Colonic mucosa (tissue), 4 donors: ENCODE results near the gene RTP2. TPM values are rescaled to one million over a fixed set of nuclear protein-coding genes. Genes with fewer than 3 reads are reported as not detected.
A peak's percentile ranks its signal among the peaks of the same experiment; 100 is the strongest.

Experiments used
- DNase-seq: peaks from one replicate; pipeline ENCODE4 v3.0.0-alpha.2; 2020
- H3K27ac ChIP-seq: fragments of 200-600 bp; one replicate; pipeline ENCODE4 v1.8.0; 2021
- H3K27me3 ChIP-seq: fragments of 200-600 bp; one replicate; pipeline ENCODE4 v1.8.0; 2021
- H3K36me3 ChIP-seq: fragments of 200-600 bp; one replicate; pipeline ENCODE4 v1.8.0; 2021
- H3K4me1 ChIP-seq: fragments of 200-600 bp; one replicate; pipeline ENCODE4 v1.8.0; 2021; ENCODE audit warnings: mild to moderate bottlenecking
- H3K4me3 ChIP-seq: fragments of 200-600 bp; one replicate; pipeline ENCODE4 v1.8.0; 2021
- H3K9ac ChIP-seq, 2 donors: one replicate each; pipeline ENCODE4 v1.7.0; 2013; ENCODE audit warnings: control low read depth in 2 of 2, low read depth in 2 of 2, low read length in 2 of 2
- H3K9me3 ChIP-seq: fragments of 200-600 bp; one replicate; pipeline ENCODE4 v1.8.0; 2021
- intact Hi-C: fragments of 100-400 bp; cut with DNase I; formaldehyde crosslinking; loops from one replicate; pipeline ENCODE4 v1.14.1; 2022
- total RNA-seq, 2 donors: library from RNA; stranded (reverse); fragmentation: NEBNext Ultra II Directional in 1 of 2; extraction: Animal tissue kit (Norgen Biotek cat#: 25700) in 1 of 2; gene quantifications; one replicate each; pipeline ENCODE4 v1.2.1, GENCODE V29; 2021
- TF ChIP-seq, protein P1 (sequence below): fragments of 200-600 bp; IDR thresholded peaks from one replicate; pipeline ENCODE4 v1.8.0; 2022; ENCODE audit warnings: antibody characterized with exemption, mild to moderate bottlenecking
- donor health status: healthy.
- donor health status: DM: no; HTN: no; CAD: no.
- donor health status: DM: no; HTN: no; CAD: no.

RTP2 gene
- total RNA-seq: not detected

- TF ChIP-seq, protein P1, sequence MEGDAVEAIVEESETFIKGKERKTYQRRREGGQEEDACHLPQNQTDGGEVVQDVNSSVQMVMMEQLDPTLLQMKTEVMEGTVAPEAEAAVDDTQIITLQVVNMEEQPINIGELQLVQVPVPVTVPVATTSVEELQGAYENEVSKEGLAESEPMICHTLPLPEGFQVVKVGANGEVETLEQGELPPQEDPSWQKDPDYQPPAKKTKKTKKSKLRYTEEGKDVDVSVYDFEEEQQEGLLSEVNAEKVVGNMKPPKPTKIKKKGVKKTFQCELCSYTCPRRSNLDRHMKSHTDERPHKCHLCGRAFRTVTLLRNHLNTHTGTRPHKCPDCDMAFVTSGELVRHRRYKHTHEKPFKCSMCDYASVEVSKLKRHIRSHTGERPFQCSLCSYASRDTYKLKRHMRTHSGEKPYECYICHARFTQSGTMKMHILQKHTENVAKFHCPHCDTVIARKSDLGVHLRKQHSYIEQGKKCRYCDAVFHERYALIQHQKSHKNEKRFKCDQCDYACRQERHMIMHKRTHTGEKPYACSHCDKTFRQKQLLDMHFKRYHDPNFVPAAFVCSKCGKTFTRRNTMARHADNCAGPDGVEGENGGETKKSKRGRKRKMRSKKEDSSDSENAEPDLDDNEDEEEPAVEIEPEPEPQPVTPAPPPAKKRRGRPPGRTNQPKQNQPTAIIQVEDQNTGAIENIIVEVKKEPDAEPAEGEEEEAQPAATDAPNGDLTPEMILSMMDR: no peak
- Histone ChIP-seq H3K9ac (no peak within 1 kb of the TSS), H3K36me3 (no peaks in the 10 kb centered on the region), H3K27me3 (no peaks in the 10 kb centered on the region), H3K4me3 (no peak within 1 kb of the TSS), H3K27ac (no peak within 1 kb of the TSS), H3K9me3 (no peaks in the 10 kb centered on the region), H3K4me1 (no peaks in the 10 kb centered on the region)
- intact Hi-C loops: no loop called here
- DNase-seq: no peak
Measured at GRCh38 chr3:187702507-187703033, at the start of gene RTP2. TSS of gene RTP2 (minus strand) at chr3:187702557. CDS start at chr3:187702128, 429 bp downstream.

GRCh38 chr3:187750513-187751123 is 48.3 kb upstream of the RTP2 start:
- H3K27me3 ChIP-seq: no peaks in the 10 kb centered on the region
- peak overlapping the region; percentile 14 for H3K4me3 ChIP-seq
- peak; percentile 60 for DNase-seq
- no peaks in the 10 kb centered on the region for H3K36me3 ChIP-seq
- H3K9me3 ChIP-seq: no peaks in the 10 kb centered on the region
- peak overlapping the region; percentile 26 to 76 for H3K9ac ChIP-seq
- no peaks in the 10 kb centered on the region for H3K4me1 ChIP-seq
- TF ChIP-seq, protein P1: no peak
- intact Hi-C loops: no loop called here
- H3K27ac ChIP-seq: peak overlapping the region; percentile 72

- Histone ChIP-seq H3K27ac (peak overlapping the region; percentile 72), H3K9me3 (no peaks in the 10 kb centered on the region), H3K4me3 (peak overlapping the region; percentile 14), H3K27me3 (no peaks in the 10 kb centered on the region), H3K36me3 (no peaks in the 10 kb centered on the region), H3K4me1 (no peaks in the 10 kb centered on the region), H3K9ac (peak overlapping the region; percentile 26 to 76)
- peak; percentile 83 for DNase-seq
- intact Hi-C loops: no loop called here
- TF ChIP-seq, protein P1: no peak
Measured at GRCh38 chr3:187750006-187750512, 47.7 kb upstream of the RTP2 start.

DNA sequence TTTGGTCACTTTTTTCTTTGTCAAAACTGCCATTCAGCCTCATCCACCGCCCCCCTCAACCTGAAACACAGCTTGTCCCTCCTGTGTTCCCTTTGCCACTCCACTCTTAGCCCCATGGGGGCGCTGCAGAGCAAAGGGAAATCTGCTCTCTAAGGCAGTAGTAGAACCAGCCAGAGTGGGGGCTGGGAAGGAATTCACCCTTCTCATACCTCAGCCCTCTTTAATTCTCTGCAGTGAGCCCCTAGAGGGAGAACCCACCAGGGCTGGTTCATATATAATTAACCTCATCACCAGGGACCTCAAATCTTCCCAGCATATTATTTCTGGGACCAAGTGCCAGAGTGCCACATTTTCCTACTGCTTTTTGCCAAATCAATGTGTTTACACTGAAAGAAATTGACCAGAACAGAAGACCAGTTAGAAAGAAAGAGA is 45.7 kb upstream of the RTP2 start:
- no peak overlapping the region for H3K9ac ChIP-seq
- no peak overlapping the region for H3K27ac ChIP-seq
- no peaks in the 10 kb centered on the region for H3K36me3 ChIP-seq

DNA sequence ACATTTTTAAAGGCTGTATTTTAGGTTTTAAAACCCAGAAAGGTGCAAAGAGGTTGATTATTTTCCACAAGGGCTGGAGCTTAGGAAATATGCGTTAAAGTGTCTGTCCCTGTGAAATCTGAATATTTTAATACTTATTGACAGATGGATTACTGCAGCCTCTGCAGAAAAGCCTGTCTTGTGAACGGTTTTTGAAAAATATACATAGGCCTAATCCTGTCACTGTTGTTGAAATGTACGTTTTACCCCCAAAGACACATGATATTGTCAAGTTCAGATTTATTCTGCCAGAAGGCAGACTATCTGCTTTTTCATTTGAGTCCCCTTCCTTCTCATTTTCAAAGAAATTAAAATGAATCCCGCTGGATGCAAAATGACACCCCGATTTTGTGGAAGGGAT is 45.1 kb upstream of the RTP2 start:
- DNase-seq: no peak
- Histone ChIP-seq H3K27ac (no peak overlapping the region), H3K4me1 (no peaks in the 10 kb centered on the region), H3K9me3 (no peaks in the 10 kb centered on the region), H3K36me3 (no peaks in the 10 kb centered on the region), H3K9ac (no peak overlapping the region), H3K27me3 (no peaks in the 10 kb centered on the region), H3K4me3 (no peak overlapping the region)
- TF ChIP-seq, protein P1: no peak
- intact Hi-C loops: loop anchor here (5.0 to 10.0 kb wide), 4 partner anchors 405 to 687 kb away; partner anchors contain the start of gene LPP

More for the DNA sequence above, 45.7 kb upstream of the RTP2 start:
- no peaks in the 10 kb centered on the region for H3K9me3 ChIP-seq
- peak; percentile 97 for DNase-seq
- no peaks in the 10 kb centered on the region for H3K27me3 ChIP-seq
- H3K4me1 ChIP-seq: no peaks in the 10 kb centered on the region
- H3K4me3 ChIP-seq: no peak overlapping the region
- TF ChIP-seq, protein P1: peak; percentile 94
- intact Hi-C loops: loop anchor here (5.0 to 10.0 kb wide), 4 partner anchors 404 to 687 kb away; partner anchors contain the start of gene LPP
